Lower lobe of right lung (tissue), 2 donors: ENCODE results near the gene HSPBAP1. TPM values are rescaled to one million over a fixed set of nuclear protein-coding genes. Genes with fewer than 3 reads are reported as not detected.

Experiments
- ATAC-seq, 2 donors: fragments of 200-7000 bp; cut with Tn5 transposase; one replicate each; pipeline ENCODE4 v1.9.1; 2020 to 2022; ENCODE audit warnings: mild to moderate bottlenecking in 2 of 2, moderate library complexity in 2 of 2
- DNase-seq: peaks from one replicate; pipeline ENCODE4 v3.0.0-alpha.2; 2020
- H3K27ac ChIP-seq: fragments of 200-600 bp; one replicate; pipeline ENCODE4 v1.8.0; 2022
- H3K27me3 ChIP-seq: fragments of 200-600 bp; one replicate; pipeline ENCODE4 v1.8.0; 2022; ENCODE audit warnings: low read depth
- H3K36me3 ChIP-seq: fragments of 200-600 bp; one replicate; pipeline ENCODE4 v1.8.0; 2022; ENCODE audit warnings: mild to moderate bottlenecking
- H3K4me1 ChIP-seq: fragments of 200-600 bp; one replicate; pipeline ENCODE4 v1.8.0; 2022
- H3K4me3 ChIP-seq: fragments of 200-600 bp; one replicate; pipeline ENCODE4 v1.8.0; 2022; ENCODE audit warnings: mild to moderate bottlenecking
- H3K9me3 ChIP-seq: fragments of 200-600 bp; one replicate; pipeline ENCODE4 v1.8.0; 2022
- intact Hi-C: fragments of 100-400 bp; cut with DNase I; formaldehyde crosslinking; loops from one replicate; pipeline ENCODE4 v1.11.0; 2022
- total RNA-seq: library from RNA; stranded (reverse); fragmentation: NEBNext Ultra II Directional; extraction: Animal tissue kit (Norgen Biotek cat#: 25700); gene quantifications from one replicate; pipeline ENCODE4 v1.2.1, GENCODE V29; 2021
- TF ChIP-seq, protein P1 (sequence below): fragments of 200-600 bp; IDR thresholded peaks from one replicate; pipeline ENCODE4 v1.8.0; 2022; ENCODE audit warnings: antibody characterized with exemption, mild to moderate bottlenecking
- donor health status: DM: no; HTN: yes; CAD: no; lungs with severe emphysema.

The HSPBAP1 gene
- total RNA-seq, 1 donor from 2014 or later: 15.4 TPM

DNA sequence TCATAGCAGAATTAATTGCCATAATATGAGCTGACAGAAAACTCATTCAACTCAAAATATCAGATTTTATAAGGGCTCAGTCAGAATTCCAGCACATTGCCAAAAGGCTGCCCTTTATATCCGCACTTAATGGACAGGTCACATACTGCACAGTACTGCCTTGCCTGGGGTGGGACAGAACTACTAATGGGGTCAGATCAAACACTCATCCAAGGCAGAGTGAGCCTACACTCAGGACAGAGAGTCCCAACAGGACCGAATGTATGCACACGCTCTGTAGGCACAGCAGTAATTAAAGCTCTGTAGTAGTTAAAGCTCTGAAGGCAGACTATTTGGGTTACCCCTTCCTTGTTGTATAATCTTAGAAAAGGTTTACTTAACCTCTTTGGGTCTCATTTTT, 27.2 kb downstream of the HSPBAP1 start:
- no peak for ATAC-seq
- intact Hi-C loops: no loop called here
- H3K27ac ChIP-seq: no peak overlapping the region

DNA sequence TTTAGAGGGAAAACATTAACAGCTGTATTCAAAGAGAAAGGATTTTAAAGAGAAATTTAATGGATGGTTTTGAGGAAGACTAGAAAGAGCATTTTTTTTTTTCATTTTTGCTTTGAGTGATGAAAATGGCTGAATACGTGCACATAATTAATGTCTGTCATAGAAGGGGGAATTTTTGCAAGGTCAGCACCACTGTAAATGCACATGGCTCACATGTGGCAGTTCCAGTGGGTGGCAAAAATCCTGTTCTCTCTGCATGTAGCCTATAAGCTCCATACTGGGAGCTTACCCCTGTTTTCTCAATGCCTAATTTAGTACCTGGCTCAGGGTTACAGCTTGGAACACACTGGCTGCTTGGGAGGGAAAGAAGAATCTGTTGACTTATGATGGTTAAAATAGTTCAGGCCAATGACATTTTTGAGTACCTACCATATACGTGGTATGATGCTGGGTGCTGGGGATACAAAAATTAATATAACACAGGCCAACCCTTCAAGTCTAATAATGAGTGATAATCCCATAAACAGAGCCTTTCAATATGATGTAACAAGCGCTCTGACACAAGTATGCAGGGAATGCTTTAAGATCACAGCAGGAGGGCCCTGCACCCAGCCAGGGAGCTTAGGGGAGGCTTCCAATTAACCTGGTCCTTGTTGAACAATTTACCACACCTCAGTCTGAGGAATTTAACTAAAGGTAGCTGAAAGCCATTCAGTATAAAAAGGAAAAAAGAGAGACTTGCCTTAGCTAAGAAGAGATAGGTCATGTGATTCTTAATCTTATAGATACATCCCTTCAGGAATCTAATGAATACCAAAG, 33.0 kb downstream of the HSPBAP1 start:
- ATAC-seq: peak; percentile 75 to 77
- Histone ChIP-seq H3K9me3 (no peaks in the 10 kb centered on the region), H3K4me1 (peaks cover 23% of the 10 kb centered on the region), H3K36me3 (peaks cover 12% of the 10 kb centered on the region), H3K4me3 (no peak overlapping the region), H3K27ac (peak overlapping the region; percentile 63), H3K27me3 (no peaks in the 10 kb centered on the region)
- TF ChIP-seq, protein P1, sequence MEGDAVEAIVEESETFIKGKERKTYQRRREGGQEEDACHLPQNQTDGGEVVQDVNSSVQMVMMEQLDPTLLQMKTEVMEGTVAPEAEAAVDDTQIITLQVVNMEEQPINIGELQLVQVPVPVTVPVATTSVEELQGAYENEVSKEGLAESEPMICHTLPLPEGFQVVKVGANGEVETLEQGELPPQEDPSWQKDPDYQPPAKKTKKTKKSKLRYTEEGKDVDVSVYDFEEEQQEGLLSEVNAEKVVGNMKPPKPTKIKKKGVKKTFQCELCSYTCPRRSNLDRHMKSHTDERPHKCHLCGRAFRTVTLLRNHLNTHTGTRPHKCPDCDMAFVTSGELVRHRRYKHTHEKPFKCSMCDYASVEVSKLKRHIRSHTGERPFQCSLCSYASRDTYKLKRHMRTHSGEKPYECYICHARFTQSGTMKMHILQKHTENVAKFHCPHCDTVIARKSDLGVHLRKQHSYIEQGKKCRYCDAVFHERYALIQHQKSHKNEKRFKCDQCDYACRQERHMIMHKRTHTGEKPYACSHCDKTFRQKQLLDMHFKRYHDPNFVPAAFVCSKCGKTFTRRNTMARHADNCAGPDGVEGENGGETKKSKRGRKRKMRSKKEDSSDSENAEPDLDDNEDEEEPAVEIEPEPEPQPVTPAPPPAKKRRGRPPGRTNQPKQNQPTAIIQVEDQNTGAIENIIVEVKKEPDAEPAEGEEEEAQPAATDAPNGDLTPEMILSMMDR: no peak
- intact Hi-C loops: no loop called here
- no peak for DNase-seq

More for the DNA sequence above, 27.2 kb downstream of the HSPBAP1 start:
- peaks cover 9% of the 10 kb centered on the region for H3K36me3 ChIP-seq
- H3K4me3 ChIP-seq: no peak overlapping the region
- no peak for DNase-seq
- TF ChIP-seq, protein P1: no peak
- no peaks in the 10 kb centered on the region for H3K27me3 ChIP-seq
- H3K4me1 ChIP-seq: peaks cover 9% of the 10 kb centered on the region
- H3K9me3 ChIP-seq: no peaks in the 10 kb centered on the region

DNA sequence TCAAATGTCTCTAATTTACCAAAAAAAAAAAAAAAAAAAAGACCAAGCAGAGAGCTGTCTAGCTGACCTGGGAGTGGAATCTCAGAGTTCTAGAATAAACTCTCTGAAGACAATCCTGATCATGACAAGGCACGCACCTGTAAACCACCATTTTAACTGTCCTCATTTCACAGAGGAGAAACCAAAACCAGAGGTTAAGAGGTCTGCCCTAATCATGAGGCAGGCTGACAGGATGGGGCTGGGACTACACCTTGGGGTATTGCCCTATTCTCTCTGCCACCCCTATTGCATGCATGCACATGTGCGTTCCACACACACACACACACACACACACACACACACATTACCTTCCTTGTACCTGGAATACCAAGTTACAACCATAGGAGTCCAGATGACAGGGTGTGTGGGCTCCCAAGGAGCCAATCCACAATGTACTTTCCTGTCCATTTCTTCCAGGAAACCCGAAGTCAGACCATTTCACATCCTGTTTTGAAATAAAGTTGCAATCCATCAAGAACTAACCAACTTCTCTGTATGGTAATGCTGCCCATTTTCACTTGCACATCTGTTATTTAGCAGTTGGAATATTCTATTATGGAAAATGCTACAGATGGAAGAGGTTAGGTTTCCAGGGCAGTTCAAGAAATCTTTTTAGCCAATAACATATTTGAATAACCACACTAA, 34.6 kb downstream of the HSPBAP1 start:
- TF ChIP-seq, protein P1: no peak
- intact Hi-C loops: no loop called here
- Histone ChIP-seq H3K27ac (no peak overlapping the region), H3K27me3 (no peaks in the 10 kb centered on the region), H3K4me1 (peaks cover 23% of the 10 kb centered on the region), H3K9me3 (no peaks in the 10 kb centered on the region), H3K36me3 (peaks cover 23% of the 10 kb centered on the region), H3K4me3 (no peak overlapping the region)
- ATAC-seq: peak; percentile 44 to 49
- DNase-seq: no peak

DNA sequence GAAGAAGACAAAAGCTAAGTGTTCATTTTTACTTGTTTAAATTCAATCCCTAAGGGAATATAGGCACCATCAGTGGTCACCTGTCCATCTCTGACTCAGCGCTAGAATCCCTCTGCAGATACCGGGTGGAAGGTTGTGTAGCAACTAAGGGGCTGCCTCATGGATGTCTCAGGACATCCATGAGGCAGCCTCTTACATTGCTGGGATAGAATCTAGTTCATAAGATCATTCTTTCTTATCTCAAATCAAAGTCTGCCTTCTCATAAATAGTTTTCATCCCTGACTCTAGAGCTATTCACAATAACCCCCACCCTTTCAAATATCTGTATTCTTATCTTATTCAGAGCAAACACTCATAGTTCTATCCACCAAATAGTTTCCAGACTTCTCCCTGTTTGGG, 38.1 kb downstream of the HSPBAP1 start:
- intact Hi-C loops: no loop called here
- DNase-seq (no peak), ATAC-seq (peak in 1 of 2 donors; percentile 45)
- H3K27me3 ChIP-seq: no peaks in the 10 kb centered on the region
- H3K9me3 ChIP-seq: no peaks in the 10 kb centered on the region
- no peak overlapping the region for H3K4me3 ChIP-seq
- peaks cover 42% of the 10 kb centered on the region for H3K36me3 ChIP-seq
- H3K27ac ChIP-seq: no peak overlapping the region
- H3K4me1 ChIP-seq: peaks cover 12% of the 10 kb centered on the region
- TF ChIP-seq, protein P1: no peak

DNA sequence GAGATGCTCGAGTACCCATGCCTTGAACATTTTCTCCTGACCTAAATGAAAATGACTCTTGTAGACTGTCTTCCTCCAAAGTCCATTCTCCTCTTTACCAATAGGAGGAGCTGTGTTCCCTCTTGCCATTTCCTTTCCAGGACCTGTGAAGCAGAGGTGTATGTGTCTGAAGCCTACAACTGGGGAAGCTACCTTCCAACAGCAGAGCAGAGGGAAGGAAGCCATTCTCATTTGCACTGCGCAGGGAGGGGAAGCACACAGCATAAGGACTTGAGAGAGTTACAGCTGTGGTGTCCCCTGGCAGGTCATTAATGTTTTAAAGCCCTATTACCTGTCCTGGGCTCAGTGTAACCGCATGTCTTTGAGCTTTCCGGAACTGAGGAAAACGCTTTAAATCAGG, 38.7 kb downstream of the HSPBAP1 start:
- intact Hi-C loops: no loop called here
- Histone ChIP-seq H3K9me3 (no peaks in the 10 kb centered on the region), H3K36me3 (peaks cover 42% of the 10 kb centered on the region), H3K27me3 (no peaks in the 10 kb centered on the region), H3K4me3 (no peak overlapping the region), H3K27ac (no peak overlapping the region), H3K4me1 (peaks cover 6% of the 10 kb centered on the region)
- DNase-seq (no peak), ATAC-seq (peak; percentile 79 to 85)
- TF ChIP-seq, protein P1: peak; percentile 66
